GM18867 (cell line): Measurements from ENCODE around the gene MCMBP.
"Not testable (repeated sequence)": the region's sequence is repeated elsewhere in the genome, so short reads cannot be mapped to it uniquely, and the experiment has no call there.

ENCODE experiments used
- ATAC-seq: cut with Tn5 transposase; IDR thresholded peaks from one replicate; pipeline ENCODE4 v1.9.1; 2021; ENCODE audit warnings: mild to moderate bottlenecking, moderate library complexity; ENCODE audit not compliant: unreplicated experiment

Gene MCMBP

GRCh38 chr10:119872610-119872859 is at the start of gene MCMBP:
Gene MCMBP (minus strand): TSS chr10:119872843. CDS start chr10:119872584, 259 bp downstream.
- no peak for ATAC-seq

- ATAC-seq = peak; percentile 62
Observed at GRCh38 chr10:119919826-119920225, 47.2 kb upstream of the MCMBP start.

- ATAC-seq = no peak
Observed at GRCh38 chr10:119919271-119919670, 46.6 kb upstream of the MCMBP start.

- no peak for ATAC-seq
Observed at GRCh38 chr10:119917777-119918176, 45.1 kb upstream of the MCMBP start.

- ATAC-seq = no peak
Observed at GRCh38 chr10:119910689-119911088, 38.0 kb upstream of the MCMBP start.

GRCh38 chr10:119908166-119908565 is 35.5 kb upstream of the MCMBP start:
- no peak for ATAC-seq

GRCh38 chr10:119907695-119908094 is 35.1 kb upstream of the MCMBP start:
- not testable (repeated sequence) for ATAC-seq

GRCh38 chr10:119903946-119904666 is 31.5 kb upstream of the MCMBP start:
- no peak for ATAC-seq

GRCh38 chr10:119898577-119898976 is 25.9 kb upstream of the MCMBP start:
- ATAC-seq = no peak

GRCh38 chr10:119896937-119897770 is 24.5 kb upstream of the MCMBP start:
- ATAC-seq = no peak

- no peak for ATAC-seq
Observed at GRCh38 chr10:119896061-119896655, 23.5 kb upstream of the MCMBP start.

GRCh38 chr10:119893845-119894427 is 21.3 kb upstream of the MCMBP start:
- no peak for ATAC-seq

GRCh38 chr10:119893074-119893473 is 20.4 kb upstream of the MCMBP start:
- ATAC-seq = no peak

GRCh38 chr10:119892188-119893065 is 19.8 kb upstream of the MCMBP start, which contains the start of gene SEC23IP:
Gene SEC23IP (plus strand): TSS chr10:119892730. CDS start chr10:119892783, 53 bp downstream.
- ATAC-seq = peak; percentile 99

GRCh38 chr10:119891849-119892187 is 19.2 kb upstream of the MCMBP start:
- not testable (repeated sequence) for ATAC-seq

- not testable (repeated sequence) for ATAC-seq
Observed at GRCh38 chr10:119890307-119890706, 17.7 kb upstream of the MCMBP start.

- ATAC-seq = not testable (repeated sequence)
Observed at GRCh38 chr10:119889201-119889600, 16.6 kb upstream of the MCMBP start.

- not testable (repeated sequence) for ATAC-seq
Observed at GRCh38 chr10:119888715-119889114, 16.1 kb upstream of the MCMBP start.

GRCh38 chr10:119886070-119886469 is 13.4 kb upstream of the MCMBP start:
- not testable (repeated sequence) for ATAC-seq

- ATAC-seq = not testable (repeated sequence)
Observed at GRCh38 chr10:119883901-119884611, 11.4 kb upstream of the MCMBP start.
